ENCODE data around the gene CMTM7. TPM values are rescaled to one million over a fixed set of nuclear protein-coding genes. Genes with fewer than 3 reads are reported as not detected.

The CMTM7 gene
- total and polyA plus RNA-seq, 10 of the 15 experiments (the other 5 are each of a cell fraction or from before 2014, with no cell fraction given), result 3.7 to 36.4 (median 14.7) TPM

- TF ChIP-seq ZNF217 (IDR thresholded peaks at IDR 0.05), result no peak
- TF ChIP-seq SMARCA5 (IDR thresholded peaks at IDR 0.05), result no peak
- TF ChIP-seq, protein P1, sequence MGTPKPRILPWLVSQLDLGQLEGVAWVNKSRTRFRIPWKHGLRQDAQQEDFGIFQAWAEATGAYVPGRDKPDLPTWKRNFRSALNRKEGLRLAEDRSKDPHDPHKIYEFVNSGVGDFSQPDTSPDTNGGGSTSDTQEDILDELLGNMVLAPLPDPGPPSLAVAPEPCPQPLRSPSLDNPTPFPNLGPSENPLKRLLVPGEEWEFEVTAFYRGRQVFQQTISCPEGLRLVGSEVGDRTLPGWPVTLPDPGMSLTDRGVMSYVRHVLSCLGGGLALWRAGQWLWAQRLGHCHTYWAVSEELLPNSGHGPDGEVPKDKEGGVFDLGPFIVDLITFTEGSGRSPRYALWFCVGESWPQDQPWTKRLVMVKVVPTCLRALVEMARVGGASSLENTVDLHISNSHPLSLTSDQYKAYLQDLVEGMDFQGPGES (IDR thresholded peaks at IDR 0.05), result no peak
- TF ChIP-seq ATF7 (IDR thresholded peaks at IDR 0.05; ENCODE audit: low read depth), result no peak
- no peak for TF ChIP-seq IKZF2 (IDR thresholded peaks at IDR 0.05)
- TF ChIP-seq PBX3 (IDR thresholded peaks at IDR 0.05; ENCODE audit: insufficient replicate concordance, low read depth, low read length), result no peak
- TF ChIP-seq, protein P2, sequence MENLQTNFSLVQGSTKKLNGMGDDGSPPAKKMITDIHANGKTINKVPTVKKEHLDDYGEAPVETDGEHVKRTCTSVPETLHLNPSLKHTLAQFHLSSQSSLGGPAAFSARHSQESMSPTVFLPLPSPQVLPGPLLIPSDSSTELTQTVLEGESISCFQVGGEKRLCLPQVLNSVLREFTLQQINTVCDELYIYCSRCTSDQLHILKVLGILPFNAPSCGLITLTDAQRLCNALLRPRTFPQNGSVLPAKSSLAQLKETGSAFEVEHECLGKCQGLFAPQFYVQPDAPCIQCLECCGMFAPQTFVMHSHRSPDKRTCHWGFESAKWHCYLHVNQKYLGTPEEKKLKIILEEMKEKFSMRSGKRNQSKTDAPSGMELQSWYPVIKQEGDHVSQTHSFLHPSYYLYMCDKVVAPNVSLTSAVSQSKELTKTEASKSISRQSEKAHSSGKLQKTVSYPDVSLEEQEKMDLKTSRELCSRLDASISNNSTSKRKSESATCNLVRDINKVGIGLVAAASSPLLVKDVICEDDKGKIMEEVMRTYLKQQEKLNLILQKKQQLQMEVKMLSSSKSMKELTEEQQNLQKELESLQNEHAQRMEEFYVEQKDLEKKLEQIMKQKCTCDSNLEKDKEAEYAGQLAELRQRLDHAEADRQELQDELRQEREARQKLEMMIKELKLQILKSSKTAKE (IDR thresholded peaks at IDR 0.05; ENCODE audit: low read depth, poor library complexity, severe bottlenecking), result no peak
- no peak for TF ChIP-seq POLR2A (IDR thresholded peaks at IDR 0.05; ENCODE audit: low read depth, low read length)
Observed at GRCh38 chr3:32434206-32434605, 42.6 kb downstream of the CMTM7 start (continued).
